Omental fat pad (tissue), 4 donors: ENCODE measurements around the gene PKN1. TPM values are rescaled to one million over a fixed set of nuclear protein-coding genes. Genes with fewer than 3 reads are reported as not detected.
A peak's percentile ranks its signal among the peaks of the same experiment; 100 is the strongest.

Experiments
- ATAC-seq: fragments of 150-250 bp; one replicate; pipeline ENCODE4 v1.9.1; 2016; ENCODE audit warnings: mild to moderate bottlenecking, moderate library complexity; ENCODE audit not compliant: low FRiP score
- DNase-seq: peaks from one replicate; pipeline ENCODE4 v3.0.0-alpha.2; 2019; ENCODE audit warnings: low spot score
- total RNA-seq, 4 donors: library from RNA; depleted of rRNA; stranded (reverse); fragments of >200 nt; gene quantifications; one replicate each; pipeline ENCODE4 v1.1.0, GENCODE V29; 2016
- TF ChIP-seq, protein P1 (sequence below), 3 donors: fragments of 450-650 bp; IDR thresholded peaks; one replicate each; pipeline ENCODE4 v1.5.1; 2016 to 2017; ENCODE audit warnings: antibody characterized with exemption in 3 of 3, mild to moderate bottlenecking in 3 of 3, moderate library complexity in 2 of 3

PKN1 gene
- total RNA-seq, 4 donors from 2014 or later, result 47.3 to 104 (median 85.0) TPM

DNA sequence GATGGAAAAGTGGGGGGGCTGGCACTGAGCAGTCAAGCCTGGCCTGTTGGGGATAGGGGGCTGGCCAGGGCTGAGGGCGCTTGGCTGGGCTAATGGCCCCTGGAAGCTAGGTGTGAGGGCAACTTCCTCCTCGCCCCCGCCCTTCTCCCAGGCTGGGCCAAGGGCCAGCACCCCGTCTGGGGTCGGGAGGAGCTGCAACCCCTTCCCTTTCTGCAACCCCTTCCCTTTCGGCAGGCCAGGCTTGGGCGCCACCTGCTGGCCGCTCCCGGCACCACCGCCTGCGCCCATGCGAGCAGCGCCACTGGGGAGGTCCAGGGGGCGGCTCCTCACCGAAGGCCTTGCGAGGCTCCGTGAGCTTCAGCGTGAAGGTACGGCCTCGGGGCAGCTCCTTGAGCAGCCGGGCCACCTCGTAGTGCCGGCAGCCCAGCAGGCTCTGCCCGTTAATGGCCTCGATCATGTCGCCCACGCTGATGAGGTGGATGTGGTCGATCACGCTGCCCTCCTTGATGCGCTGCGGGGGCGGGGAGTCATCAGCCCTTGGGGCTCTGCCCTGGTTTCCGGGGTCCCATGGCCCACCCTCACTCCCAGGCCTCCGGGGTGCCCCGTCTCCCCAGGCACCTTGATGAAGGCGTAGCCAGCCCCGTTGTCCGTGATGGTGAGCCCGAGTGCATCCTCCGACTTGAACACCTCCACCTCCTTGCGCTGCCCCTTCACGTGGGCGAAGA, 47.0 kb downstream of the PKN1 start:
- TF ChIP-seq, protein P1, sequence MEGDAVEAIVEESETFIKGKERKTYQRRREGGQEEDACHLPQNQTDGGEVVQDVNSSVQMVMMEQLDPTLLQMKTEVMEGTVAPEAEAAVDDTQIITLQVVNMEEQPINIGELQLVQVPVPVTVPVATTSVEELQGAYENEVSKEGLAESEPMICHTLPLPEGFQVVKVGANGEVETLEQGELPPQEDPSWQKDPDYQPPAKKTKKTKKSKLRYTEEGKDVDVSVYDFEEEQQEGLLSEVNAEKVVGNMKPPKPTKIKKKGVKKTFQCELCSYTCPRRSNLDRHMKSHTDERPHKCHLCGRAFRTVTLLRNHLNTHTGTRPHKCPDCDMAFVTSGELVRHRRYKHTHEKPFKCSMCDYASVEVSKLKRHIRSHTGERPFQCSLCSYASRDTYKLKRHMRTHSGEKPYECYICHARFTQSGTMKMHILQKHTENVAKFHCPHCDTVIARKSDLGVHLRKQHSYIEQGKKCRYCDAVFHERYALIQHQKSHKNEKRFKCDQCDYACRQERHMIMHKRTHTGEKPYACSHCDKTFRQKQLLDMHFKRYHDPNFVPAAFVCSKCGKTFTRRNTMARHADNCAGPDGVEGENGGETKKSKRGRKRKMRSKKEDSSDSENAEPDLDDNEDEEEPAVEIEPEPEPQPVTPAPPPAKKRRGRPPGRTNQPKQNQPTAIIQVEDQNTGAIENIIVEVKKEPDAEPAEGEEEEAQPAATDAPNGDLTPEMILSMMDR (IDR thresholded peaks at IDR 0.05), result no peak
- peak; percentile 17 for ATAC-seq
- no peak for DNase-seq

DNA sequence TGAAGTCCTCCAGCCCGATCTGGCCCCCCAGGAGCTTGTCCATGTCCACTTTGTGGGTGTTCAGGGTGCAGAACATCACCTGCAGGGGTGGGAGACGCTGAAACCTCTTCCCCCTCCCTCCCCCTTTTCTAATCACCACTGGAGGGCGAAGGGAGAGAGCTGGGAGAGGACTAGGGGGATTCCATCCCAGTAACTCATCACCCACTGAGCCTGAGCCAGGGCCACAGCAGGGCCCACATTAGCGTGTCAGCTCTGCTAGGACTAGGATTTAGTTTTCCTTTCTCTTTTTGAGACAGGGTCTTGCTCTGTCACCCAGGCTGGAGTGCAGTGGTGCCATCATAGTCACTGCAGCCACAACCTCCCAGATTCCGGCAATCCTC, 47.6 kb downstream of the PKN1 start:
- no peak for ATAC-seq
- DNase-seq, result no peak
- TF ChIP-seq, protein P1 (IDR thresholded peaks at IDR 0.05), result no peak

DNA sequence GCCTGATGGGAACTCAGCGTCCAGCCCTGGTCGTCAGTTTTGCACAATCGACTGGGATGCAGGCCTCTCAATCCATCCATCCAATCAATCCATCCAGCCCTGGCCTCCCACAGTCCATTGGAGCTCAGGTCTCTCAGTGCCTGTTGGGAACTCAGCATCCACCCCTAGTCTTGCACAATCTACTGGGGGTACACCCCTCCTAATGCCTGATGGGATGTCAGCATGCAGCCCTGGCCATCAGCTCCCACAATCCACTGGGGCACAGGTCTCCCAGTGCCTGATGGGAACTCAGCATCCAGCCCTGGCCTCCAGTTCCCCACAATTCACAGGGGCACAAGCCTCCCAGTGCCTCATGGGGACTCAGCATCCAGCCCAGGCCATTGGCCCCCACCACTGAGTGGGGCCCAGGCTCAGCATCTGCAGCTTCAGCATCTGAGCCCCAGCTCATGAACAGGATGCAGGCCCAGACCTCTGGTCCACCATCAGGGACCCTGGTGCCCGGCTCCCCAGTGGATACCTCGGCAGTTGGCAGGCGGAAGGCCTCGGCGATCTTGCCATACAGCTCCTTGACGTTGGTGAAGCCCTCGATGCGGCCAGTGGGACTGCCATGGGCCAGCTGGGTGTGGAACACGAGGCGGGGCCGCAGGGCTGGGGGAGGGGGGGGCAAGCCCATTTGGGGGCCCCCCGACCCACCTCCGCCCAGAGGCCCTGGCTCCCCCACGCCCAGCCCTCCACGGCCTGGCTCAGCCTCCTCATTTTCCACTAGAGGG, 49.3 kb downstream of the PKN1 start:
- no peak for ATAC-seq
- TF ChIP-seq, protein P1 (IDR thresholded peaks at IDR 0.05), result no peak
- DNase-seq, result no peak

DNA sequence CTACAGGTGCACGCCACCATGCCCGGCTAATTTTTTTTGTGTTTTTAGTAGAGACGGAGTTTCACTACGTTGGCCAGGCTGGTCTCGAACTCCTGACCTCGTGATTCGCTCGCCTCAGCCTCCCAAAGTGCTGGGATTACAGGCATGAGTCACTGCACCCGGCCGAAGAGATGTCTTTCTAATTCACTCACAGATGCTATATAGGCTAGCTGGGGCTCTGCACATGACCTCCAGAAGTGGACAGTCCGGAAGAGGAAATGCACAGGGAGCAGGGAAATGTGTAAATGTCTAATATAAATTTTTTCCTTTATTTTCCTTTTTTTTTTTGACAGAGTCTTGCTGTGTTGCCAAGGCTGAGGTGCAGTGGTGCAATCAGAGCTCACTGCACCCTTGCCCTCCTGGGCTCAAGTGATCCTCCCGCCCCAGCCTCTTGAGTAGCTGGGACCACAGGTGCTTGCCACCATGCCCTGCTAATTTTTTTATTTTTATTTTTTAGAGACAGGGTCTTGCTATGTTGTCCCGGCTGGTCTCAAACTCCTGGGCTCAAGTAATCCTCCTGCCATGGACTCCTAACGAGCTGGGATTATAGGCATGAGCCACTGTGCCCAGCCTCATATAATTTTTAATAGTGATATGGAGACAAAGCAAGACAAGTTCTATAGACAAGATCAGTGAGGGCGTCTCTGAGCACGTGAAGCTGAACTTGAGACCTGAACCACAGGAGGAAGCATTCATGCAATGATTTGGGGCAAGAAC, 54.4 kb downstream of the PKN1 start:
- ATAC-seq, result no peak
- TF ChIP-seq, protein P1 (IDR thresholded peaks at IDR 0.05), result no peak
- no peak for DNase-seq

DNA sequence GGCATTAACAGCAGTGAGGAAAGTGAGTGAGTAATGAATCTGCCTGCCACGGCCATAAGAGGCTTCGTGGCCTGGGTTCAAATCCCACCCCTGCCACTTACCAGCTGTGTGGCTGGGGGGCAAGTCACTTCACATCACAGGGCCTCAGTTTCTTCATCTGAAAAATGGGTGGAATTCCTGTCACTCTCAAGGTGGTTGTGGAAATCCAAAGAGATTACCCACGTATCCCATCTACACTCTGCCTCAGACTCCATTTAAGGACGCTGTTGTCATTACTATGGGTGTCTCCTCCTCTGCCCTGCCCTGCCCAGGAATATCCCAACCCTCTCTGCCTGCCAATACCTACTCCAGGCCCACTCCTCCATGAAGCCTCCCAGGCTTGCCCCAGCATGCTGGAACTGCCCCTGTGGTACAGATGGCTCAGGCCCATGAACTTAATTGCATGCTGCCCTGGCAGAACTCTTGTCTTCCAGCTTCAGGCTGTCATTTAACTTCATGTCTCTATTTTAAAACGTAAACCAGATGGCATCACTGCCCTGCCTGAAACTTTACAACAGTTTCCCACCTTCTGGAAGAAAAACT, 59.7 kb downstream of the PKN1 start:
- DNase-seq (no peak), ATAC-seq (no peak)
- TF ChIP-seq, protein P1 (IDR thresholded peaks at IDR 0.05), result no peak

DNA sequence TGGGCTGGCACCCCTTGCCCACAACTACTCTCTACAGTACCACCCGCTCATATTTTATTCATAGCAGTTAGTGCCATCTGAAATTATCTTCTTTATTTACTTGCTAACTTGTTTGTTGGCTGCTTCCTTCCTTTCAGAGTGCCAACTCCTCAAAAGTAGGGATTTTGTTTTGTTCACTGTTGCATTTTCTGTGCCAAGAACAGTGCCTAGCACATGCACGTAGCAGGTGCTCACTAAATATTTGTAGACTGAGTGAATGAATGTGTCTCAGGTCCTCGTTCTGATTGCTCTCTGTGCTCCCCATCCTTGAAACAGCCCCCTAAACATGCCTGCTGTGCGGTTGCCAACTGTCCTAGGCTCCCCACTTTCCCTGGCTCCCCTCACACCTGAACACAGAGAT, 61.3 kb downstream of the PKN1 start:
- ATAC-seq (no peak), DNase-seq (no peak)
- TF ChIP-seq, protein P1 (IDR thresholded peaks at IDR 0.05), result no peak
